ENCODE measurements around the gene TMEM134. TPM values are rescaled to one million over a fixed set of nuclear protein-coding genes. Genes with fewer than 3 reads are reported as not detected.

Gene TMEM134
- total RNA-seq, 1 experiment from 2014 or later = 73.5 TPM

- BruUV-seq (replicated peaks) = no TSS peak
- H2AFZ ChIP-seq (ENCODE audit: low read length) = no peak overlapping the region
- peaks cover 20% of the 10 kb centered on the region; the same call in 1 of the 2 replicates for H3K36me3 ChIP-seq (ENCODE audit: low read depth, low read length)
- intact Hi-C loops (cut with micrococcal nuclease) = no loop called here
- H3K27ac ChIP-seq (ENCODE audit: low read length) = no peak overlapping the region
- H3K9me3 ChIP-seq (ENCODE audit: low read length) = no peaks in the 10 kb centered on the region
- H3K4me2 ChIP-seq (ENCODE audit: low read length) = no peak overlapping the region
- peaks cover 9% of the 10 kb centered on the region for H3F3A ChIP-seq (ENCODE audit: low read length, unreplicated experiment)
- DNase-seq (no peak), ATAC-seq (no peak)
- no peaks in the 10 kb centered on the region for H3K4me1 ChIP-seq (ENCODE audit: insufficient read depth, low read length)
- H4K20me1 ChIP-seq (ENCODE audit: low read length) = no peaks in the 10 kb centered on the region
- no peak overlapping the region for H3K9ac ChIP-seq (ENCODE audit: low read length)
- H3K27me3 ChIP-seq (ENCODE audit: low read length) = no peaks in the 10 kb centered on the region
- no peaks in the 10 kb centered on the region for H3K9me2 ChIP-seq (replicated peaks; ENCODE audit: low read length)
- ChIA-PET POLR2A (ENCODE audit: unreplicated experiment) (interaction anchor here (0.7 kb wide), 1 partner anchor 13 kb away, joined by 3 read pairs; no protein-coding TSS in a partner anchor), CTCF (interaction anchor here (0.6 kb wide), 1 partner anchor 21 kb away, joined by 3 read pairs; no protein-coding TSS in a partner anchor)
- H3K79me2 ChIP-seq (ENCODE audit: low read length) = 0 out of 2 replicates have a peak, but pooled peaks cover 6% of the 10 kb centered on the region
- no peak for TF ChIP-seq EZH2phosphoT487 (IDR thresholded peaks at IDR 0.05; ENCODE audit: borderline replicate concordance, low read length)
- no peak for TF ChIP-seq CTCF (conservative IDR thresholded peaks at IDR 0.05; ENCODE audit: low read depth, low read length)
- TF ChIP-seq EZH2 (IDR thresholded peaks at IDR 0.05; ENCODE audit: low read length, unreplicated experiment) = no peak
- H3K4me3 ChIP-seq (ENCODE audit: low read length) = no peak overlapping the region
These were observed 30.7 kb downstream of the TMEM134 start for GRCh38 chr11:67438158-67438902.

- Histone ChIP-seq H3K27me3 (ENCODE audit: low read length) (no peaks in the 10 kb centered on the region), H2AFZ (ENCODE audit: low read length) (no peak overlapping the region), H3K9me3 (ENCODE audit: low read length) (no peaks in the 10 kb centered on the region), H3K9me2 (replicated peaks; ENCODE audit: low read length) (no peaks in the 10 kb centered on the region), H3K27ac (ENCODE audit: low read length) (no peak overlapping the region), H3K36me3 (ENCODE audit: low read depth, low read length) (peaks cover 25% of the 10 kb centered on the region; the same call in 1 of the 2 replicates), H3K4me2 (ENCODE audit: low read length) (no peak overlapping the region), H3K4me3 (ENCODE audit: low read length) (no peak overlapping the region), H3K9ac (ENCODE audit: low read length) (no peak overlapping the region), H3K4me1 (ENCODE audit: insufficient read depth, low read length) (no peaks in the 10 kb centered on the region), H4K20me1 (ENCODE audit: low read length) (no peaks in the 10 kb centered on the region), H3K79me2 (ENCODE audit: low read length) (0 out of 2 replicates have a peak, but pooled peaks cover 3% of the 10 kb centered on the region), H3F3A (ENCODE audit: low read length, unreplicated experiment) (peaks cover 9% of the 10 kb centered on the region)
- CTCF ChIA-PET = no interaction called here
- DNase-seq (no peak), ATAC-seq (no peak)
- TF ChIP-seq EZH2phosphoT487 (IDR thresholded peaks at IDR 0.05; ENCODE audit: borderline replicate concordance, low read length) (no peak), CTCF (conservative IDR thresholded peaks at IDR 0.05; ENCODE audit: low read depth, low read length) (no peak)
- BruUV-seq (replicated peaks) = no TSS peak
- intact Hi-C loops (cut with micrococcal nuclease) = no loop called here
- POLR2A ChIA-PET (ENCODE audit: unreplicated experiment) = no interaction called here
These were observed 31.3 kb downstream of the TMEM134 start for GRCh38 chr11:67437809-67438157.

- H4K20me1 ChIP-seq (ENCODE audit: low read length) = no peaks in the 10 kb centered on the region
- H3K79me2 ChIP-seq (ENCODE audit: low read length) = no peaks in the 10 kb centered on the region
- no peak within 1 kb of the TSS for H3K4me2 ChIP-seq (ENCODE audit: low read length)
- no peak within 1 kb of the TSS for H3K9ac ChIP-seq (ENCODE audit: low read length)
- no peak within 1 kb of the TSS for H2AFZ ChIP-seq (ENCODE audit: low read length)
- no peak within 1 kb of the TSS for H3K4me3 ChIP-seq (ENCODE audit: low read length)
- no TSS peak for BruUV-seq (replicated peaks)
- intact Hi-C loops (cut with micrococcal nuclease) = no loop called here
- no peaks in the 10 kb centered on the region for H3K27me3 ChIP-seq (ENCODE audit: low read length)
- ATAC-seq (no peak), DNase-seq (no peak)
- ChIA-PET CTCF (no interaction called here), POLR2A (ENCODE audit: unreplicated experiment) (no interaction called here)
- H3F3A ChIP-seq (ENCODE audit: low read length, unreplicated experiment) = peaks cover 9% of the 10 kb centered on the region
- H3K9me2 ChIP-seq (replicated peaks; ENCODE audit: low read length) = no peaks in the 10 kb centered on the region
- H3K4me1 ChIP-seq (ENCODE audit: insufficient read depth, low read length) = no peaks in the 10 kb centered on the region
- H3K9me3 ChIP-seq (ENCODE audit: low read length) = no peaks in the 10 kb centered on the region
- TF ChIP-seq EZH2 (IDR thresholded peaks at IDR 0.05; ENCODE audit: low read length, unreplicated experiment) (no peak), CTCF (conservative IDR thresholded peaks at IDR 0.05; ENCODE audit: low read depth, low read length) (no peak), EZH2phosphoT487 (IDR thresholded peaks at IDR 0.05; ENCODE audit: borderline replicate concordance, low read length) (no peak)
- H3K27ac ChIP-seq (ENCODE audit: low read length) = no peak within 1 kb of the TSS
- peaks cover 29% of the 10 kb centered on the region; the same call in 1 of the 2 replicates for H3K36me3 ChIP-seq (ENCODE audit: low read depth, low read length)
These were observed 31.8 kb downstream of the TMEM134 start, which contains the start of gene PTPRCAP for GRCh38 chr11:67437082-67437808. PTPRCAP (minus strand) TSS chr11:67437682; CDS start chr11:67437619, 63 bp downstream.
